Suprapubic skin (tissue), 3 donors: Measurements from ENCODE around the gene HIF3A.

Experiments
- CTCF ChIP-seq, 2 donors: fragments of 200-600 bp in 1 of 2; fragments of 450-650 bp in 1 of 2; sonication (generic) in 1 of 2; IDR thresholded peaks; one replicate each; pipeline ENCODE4 v1.5.1; 2016 to 2019; ENCODE audit warnings: antibody characterized with exemption in 2 of 2, mild to moderate bottlenecking in 1 of 2, moderate library complexity in 1 of 2
- EP300 ChIP-seq: sonication (generic); formaldehyde crosslinking; IDR thresholded peaks from one replicate; pipeline ENCODE4 v1.6.1; 2017; ENCODE audit warnings: antibody characterized with exemption

- TF ChIP-seq EP300 (no peak), CTCF (IDR thresholded peaks at IDR 0.05) (peak; percentile 70 to 97)
Observed at GRCh38 chr19:46265217-46265828, 31.5 kb upstream of the HIF3A start.
